Nephron (organoid): ENCODE results near the gene C17orf100.
A peak's percentile ranks its signal among the peaks of the same experiment; 100 is the strongest.

Experiments
- H3K27ac Mint-ChIP-seq, 3 experiments: 2 replicates each; pipeline ENCODE4 v1.8.0; 2020; ENCODE audit warnings: mixed read lengths in 3 of 3, mild to moderate bottlenecking in 2 of 3, moderate library complexity in 1 of 3
- H3K27me3 Mint-ChIP-seq: 2 replicates; pipeline ENCODE4 v1.8.0; 2021; ENCODE audit warnings: low read depth, mild to moderate bottlenecking, moderate library complexity, mixed read lengths
- H3K36me3 Mint-ChIP-seq: 2 replicates; pipeline ENCODE4 v1.8.0; 2020; ENCODE audit warnings: low read depth, mixed read lengths
- H3K4me1 Mint-ChIP-seq: 2 replicates; pipeline ENCODE4 v1.8.0; 2020; ENCODE audit warnings: mixed read lengths
- H3K4me3 Mint-ChIP-seq, 3 experiments: 2 replicates each; pipeline ENCODE4 v1.8.0; 2020; ENCODE audit warnings: mild to moderate bottlenecking in 3 of 3, mixed read lengths in 3 of 3, moderate library complexity in 2 of 3
- H3K9me3 Mint-ChIP-seq: 2 replicates; pipeline ENCODE4 v1.8.0; 2020; ENCODE audit warnings: mixed read lengths
- CTCF ChIP-seq, 3 experiments: fragments of 200-600 bp; sonication (generic); IDR thresholded peaks; one replicate each; pipeline ENCODE4 v1.5.0; 2021; ENCODE audit warnings: antibody characterized with exemption in 3 of 3; ENCODE audit not compliant: unreplicated experiment in 3 of 3

C17orf100 gene

GRCh38 chr17:6651354-6651918, at the start of gene C17orf100, which contains the start of gene MED31:
Gene C17orf100 (plus strand): TSS chr17:6651762. CDS start chr17:6651914, 152 bp downstream.
Gene MED31 (minus strand): TSS chr17:6651605. CDS start chr17:6651528, 77 bp downstream.
- H3K27ac Mint-ChIP-seq = peak within 1 kb of the TSS; percentile 60 to 96 (median 91)
- H3K4me1 Mint-ChIP-seq = peaks cover 66% of the 10 kb centered on the region
- peak within 1 kb of the TSS; percentile 98 to 100 (median 99) for H3K4me3 Mint-ChIP-seq
- peaks cover 39% of the 10 kb centered on the region for H3K27me3 Mint-ChIP-seq
- H3K9me3 Mint-ChIP-seq = no peaks in the 10 kb centered on the region
- no peak for TF ChIP-seq CTCF (IDR thresholded peaks at IDR 0.05; ENCODE audit: unreplicated experiment in 3 of 3)
- H3K36me3 Mint-ChIP-seq = peaks cover 14% of the 10 kb centered on the region

DNA sequence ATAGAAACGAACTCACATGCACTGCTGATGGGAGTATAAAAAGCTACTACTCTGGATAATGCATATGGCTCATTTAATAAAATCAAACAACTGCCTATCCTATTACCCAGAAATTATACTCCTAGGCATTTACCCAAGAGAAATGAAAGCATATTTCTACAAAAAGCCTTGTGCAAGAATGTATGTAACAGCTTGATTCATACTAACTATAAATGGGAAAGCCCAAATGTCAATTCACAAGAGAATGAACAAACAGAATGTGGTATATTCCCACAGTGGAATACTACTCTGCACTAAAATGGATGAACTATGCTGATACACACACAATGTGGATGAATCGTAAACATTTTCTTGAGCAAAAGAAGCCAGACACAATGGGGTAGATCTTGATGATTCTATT, 49.4 kb upstream of the C17orf100 start:
- no peak for TF ChIP-seq CTCF (IDR thresholded peaks at IDR 0.05; ENCODE audit: unreplicated experiment in 3 of 3)
- Mint-ChIP-seq H3K4me1 (peaks cover 19% of the 10 kb centered on the region), H3K36me3 (peaks cover 82% of the 10 kb centered on the region), H3K27me3 (no peaks in the 10 kb centered on the region), H3K27ac (no peak overlapping the region), H3K9me3 (no peaks in the 10 kb centered on the region), H3K4me3 (no peak overlapping the region)

DNA sequence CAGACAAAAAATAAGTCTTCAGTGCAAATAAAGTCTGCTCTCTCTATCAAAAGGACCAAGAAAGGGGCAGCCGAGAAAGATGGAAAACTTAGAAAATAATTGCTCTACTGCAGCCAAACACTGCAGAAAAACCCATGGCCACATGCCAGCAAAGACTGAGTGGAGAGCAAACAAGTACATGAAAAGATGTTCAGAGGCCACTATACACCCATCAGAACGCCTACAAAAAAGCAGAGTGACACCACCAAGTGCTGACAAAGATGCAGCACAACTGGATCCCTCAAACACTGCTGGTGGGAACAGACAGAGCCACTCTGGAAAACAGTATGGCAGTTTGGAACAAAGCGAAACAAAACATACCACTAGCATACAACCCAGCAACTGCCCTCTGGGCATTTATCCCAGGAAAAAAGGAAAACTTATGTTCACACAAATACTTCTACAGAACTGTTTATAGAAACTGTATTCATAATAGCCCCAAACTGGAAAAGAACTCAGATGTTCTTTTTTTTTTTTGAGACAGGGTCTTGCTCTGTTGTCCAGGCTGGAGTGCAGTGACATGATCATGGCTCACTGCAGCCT, 47.7 kb upstream of the C17orf100 start:
- Mint-ChIP-seq H3K4me1 (peaks cover 13% of the 10 kb centered on the region), H3K36me3 (peaks cover 86% of the 10 kb centered on the region), H3K4me3 (no peak overlapping the region), H3K27me3 (no peaks in the 10 kb centered on the region), H3K9me3 (no peaks in the 10 kb centered on the region), H3K27ac (peak overlapping the region in 2 of 3 experiments; percentile 37 to 63)
- TF ChIP-seq CTCF (IDR thresholded peaks at IDR 0.05; ENCODE audit: unreplicated experiment in 3 of 3) = no peak

DNA sequence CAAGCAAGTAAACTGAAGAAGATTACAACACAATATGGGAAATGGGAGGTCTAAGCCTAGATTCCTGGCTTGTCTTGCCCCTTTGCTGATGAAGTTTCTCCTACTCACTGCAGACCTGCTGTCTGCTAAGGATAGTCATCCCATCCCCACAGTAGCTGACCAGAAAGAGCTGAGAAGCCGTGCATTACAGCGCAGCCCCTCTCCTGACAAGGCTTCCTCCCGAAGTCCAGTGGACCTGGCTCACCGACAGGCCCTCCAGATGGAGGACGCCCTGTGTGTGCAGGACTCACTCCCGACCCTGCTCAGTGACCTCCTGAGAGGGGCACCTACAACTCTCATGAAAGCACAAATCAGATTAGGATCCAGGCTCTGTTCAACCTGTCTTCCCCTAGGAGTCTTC, 46.4 kb upstream of the C17orf100 start:
- H3K4me3 Mint-ChIP-seq = no peak overlapping the region
- no peak for TF ChIP-seq CTCF (IDR thresholded peaks at IDR 0.05; ENCODE audit: unreplicated experiment in 3 of 3)
- H3K9me3 Mint-ChIP-seq = no peaks in the 10 kb centered on the region
- H3K36me3 Mint-ChIP-seq = peaks cover 87% of the 10 kb centered on the region
- no peak overlapping the region for H3K27ac Mint-ChIP-seq
- no peaks in the 10 kb centered on the region for H3K27me3 Mint-ChIP-seq
- peaks cover 13% of the 10 kb centered on the region for H3K4me1 Mint-ChIP-seq

DNA sequence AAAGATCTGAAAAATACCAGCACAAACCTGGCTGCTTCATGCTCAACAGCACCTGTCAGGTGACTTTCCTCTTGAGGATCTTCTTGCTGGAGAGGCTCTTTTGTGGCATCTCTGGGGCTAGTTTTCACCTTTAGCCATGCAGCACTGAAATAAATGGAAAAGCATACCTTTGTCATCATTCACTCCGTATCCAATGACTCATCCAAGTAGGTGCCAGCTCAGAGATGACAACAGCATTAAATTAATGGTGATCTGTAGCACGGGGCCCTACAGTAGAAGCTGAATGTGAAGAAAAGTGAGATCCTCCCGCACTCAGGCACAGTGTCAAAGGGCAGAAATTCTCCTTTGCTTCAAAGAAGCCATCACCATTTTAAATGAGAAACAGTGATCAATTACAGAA, 43.2 kb upstream of the C17orf100 start:
- Mint-ChIP-seq H3K4me3 (no peak overlapping the region), H3K9me3 (no peaks in the 10 kb centered on the region), H3K36me3 (peaks cover 75% of the 10 kb centered on the region), H3K27ac (no peak overlapping the region), H3K27me3 (no peaks in the 10 kb centered on the region), H3K4me1 (peaks cover 6% of the 10 kb centered on the region)
- TF ChIP-seq CTCF (IDR thresholded peaks at IDR 0.05; ENCODE audit: unreplicated experiment in 3 of 3) = no peak

GRCh38 chr17:6610011-6610410, 41.6 kb upstream of the C17orf100 start:
- Mint-ChIP-seq H3K27ac (no peak overlapping the region), H3K4me1 (no peaks in the 10 kb centered on the region), H3K36me3 (peaks cover 73% of the 10 kb centered on the region), H3K27me3 (no peaks in the 10 kb centered on the region), H3K4me3 (no peak overlapping the region), H3K9me3 (no peaks in the 10 kb centered on the region)
- TF ChIP-seq CTCF (IDR thresholded peaks at IDR 0.05; ENCODE audit: unreplicated experiment in 3 of 3) = no peak
